CD14-positive monocyte (primary cell): ENCODE data around the gene RAI14. TPM values are rescaled to one million over a fixed set of nuclear protein-coding genes. Genes with fewer than 3 reads are reported as not detected.

Experiments used
- DNase-seq, 3 donors: peaks; one replicate each; pipeline ENCODE4 v3.0.0-alpha.2; 2011 to 2022
- H2AFZ ChIP-seq: 2 replicates; pipeline ENCODE4 v1.6.0; 2012; ENCODE audit warnings: mild to moderate bottlenecking, low read depth, low read length, inconsistent platforms; ENCODE audit not compliant: insufficient read depth, poor library complexity, severe bottlenecking
- H3K27ac ChIP-seq, 2 donors: 1 replicate in 1 of 2; 2 replicates in 1 of 2; pipeline ENCODE4 v1.5.1; 2012 to 2013; ENCODE audit warnings: low read length in 2 of 2, control low read depth in 1 of 2, inconsistent platforms in 1 of 2, low read depth in 1 of 2, mild to moderate bottlenecking in 1 of 2
- H3K27me3 ChIP-seq, 2 donors: one replicate each; pipeline versions ENCODE4 v1.6.0 to v1.6.1; 2011 to 2013; ENCODE audit warnings: low read length in 2 of 2; ENCODE audit not compliant: control insufficient read depth in 2 of 2, insufficient read depth in 2 of 2
- H3K36me3 ChIP-seq, 2 donors: replicated peaks in 1 of 2; 1 replicate in 1 of 2; 2 replicates in 1 of 2; pipeline versions ENCODE4 v1.5.1 to v1.6.1; 2012 to 2013; ENCODE audit warnings: low read length in 2 of 2, control low read depth in 1 of 2, inconsistent platforms in 1 of 2, mild to moderate bottlenecking in 1 of 2; ENCODE audit not compliant: insufficient read depth in 2 of 2, control insufficient read depth in 1 of 2
- H3K4me1 ChIP-seq, 2 donors: 1 replicate in 1 of 2; 2 replicates in 1 of 2; pipeline versions ENCODE4 v1.5.1 to v1.6.1; 2012 to 2013; ENCODE audit warnings: low read length in 2 of 2, control low read depth in 1 of 2, inconsistent platforms in 1 of 2, mild to moderate bottlenecking in 1 of 2, moderate library complexity in 1 of 2; ENCODE audit not compliant: insufficient read depth in 2 of 2, control insufficient read depth in 1 of 2
- H3K4me2 ChIP-seq: replicated peaks from 2 replicates; pipeline ENCODE3; 2012; ENCODE audit warnings: low read length, moderate library complexity, mild to moderate bottlenecking; ENCODE audit not compliant: poor library complexity, severe bottlenecking; ENCODE audit errors: extremely low read depth
- H3K4me3 ChIP-seq, 3 experiments: fragments of 200-600 bp in 1 of 3; sonication (generic) in 1 of 3; replicated peaks in 1 of 3; 1 replicate in 2 of 3; 2 replicates in 1 of 3; pipeline ENCODE4 v1.5.1; 2011 to 2013; ENCODE audit warnings: low read length in 3 of 3, mild to moderate bottlenecking in 3 of 3, control low read depth in 2 of 3, low read depth in 2 of 3, inconsistent platforms in 1 of 3, moderate library complexity in 1 of 3
- H3K79me2 ChIP-seq: 2 replicates; pipeline ENCODE4 v1.6.0; 2012; ENCODE audit warnings: mild to moderate bottlenecking, control low read depth, inconsistent platforms, low read length, moderate library complexity; ENCODE audit not compliant: insufficient read depth
- H3K9ac ChIP-seq: 2 replicates; pipeline ENCODE4 v1.6.0; 2017; ENCODE audit warnings: low read length, mild to moderate bottlenecking; ENCODE audit not compliant: insufficient read depth, poor library complexity, severe bottlenecking
- H3K9me3 ChIP-seq, 2 donors: replicated peaks in 1 of 2; 1 replicate in 1 of 2; 2 replicates in 1 of 2; pipeline versions ENCODE4 v1.5.1 to v1.6.1; 2012 to 2013; ENCODE audit warnings: low read length in 2 of 2, control low read depth in 1 of 2; ENCODE audit not compliant: control insufficient read depth in 1 of 2, insufficient read depth in 1 of 2
- H4K20me1 ChIP-seq: 2 replicates; pipeline ENCODE4 v1.6.0; 2012; ENCODE audit warnings: mild to moderate bottlenecking, low read length, control low read depth, moderate library complexity; ENCODE audit not compliant: insufficient read depth
- H3K27ac Mint-ChIP-seq, 7 donors: one replicate each; pipeline ENCODE4 v1.8.0; 2020; ENCODE audit warnings: mild to moderate bottlenecking in 7 of 7, mixed read lengths in 7 of 7, moderate library complexity in 6 of 7, inconsistent platforms in 2 of 7
- H3K27me3 Mint-ChIP-seq, 3 donors: one replicate each; pipeline ENCODE4 v1.8.0; 2021 to 2022; ENCODE audit warnings: low read depth in 3 of 3, mild to moderate bottlenecking in 3 of 3, mixed read lengths in 3 of 3, moderate library complexity in 3 of 3, inconsistent platforms in 1 of 3
- H3K36me3 Mint-ChIP-seq, 2 donors: one replicate each; pipeline ENCODE4 v1.8.0; 2020; ENCODE audit warnings: mixed read lengths in 2 of 2, inconsistent platforms in 1 of 2, mild to moderate bottlenecking in 1 of 2
- H3K4me1 Mint-ChIP-seq: one replicate; pipeline ENCODE4 v1.8.0; 2020; ENCODE audit warnings: mild to moderate bottlenecking, mixed read lengths
- H3K4me3 Mint-ChIP-seq, 2 donors: one replicate each; pipeline ENCODE4 v1.8.0; 2020; ENCODE audit warnings: mild to moderate bottlenecking in 2 of 2, mixed read lengths in 2 of 2, moderate library complexity in 1 of 2
- H3K9me3 Mint-ChIP-seq, 7 donors: one replicate each; pipeline ENCODE4 v1.8.0; 2020 to 2022; ENCODE audit warnings: mixed read lengths in 7 of 7, mild to moderate bottlenecking in 6 of 7, moderate library complexity in 6 of 7, inconsistent platforms in 2 of 7
- WGBS: methylation state at CpG from one replicate; pipeline ENCODE4 v1.1.5; 2013; ENCODE audit warnings: missing lambda C conversion rate; ENCODE audit not compliant: insufficient coverage; 5-methylcytosine and 5-hydroxymethylcytosine counted together
- intact Hi-C, 2 donors: fragments of 100-400 bp; cut with micrococcal nuclease; formaldehyde crosslinking; loops; one replicate each; pipeline versions ENCODE4 v1.15.0 to v1.15.1; 2023
- polyA plus RNA-seq, 3 donors: library from polyadenylated mRNA; depleted of rRNA in 1 of 3; unstranded in 2 of 3; stranded (reverse) in 1 of 3; fragments of 300-500 nt in 2 of 3; fragments of >200 nt in 1 of 3; fragmentation: Illumina TruSeq in 2 of 3; gene quantifications; 1 replicate in 2 of 3; 2 replicates in 1 of 3; pipeline ENCODE4 v1.2.3, GENCODE V29; 2012 to 2021
- TF ChIP-seq, protein P1 (sequence below): fragments of 200-600 bp; IDR thresholded peaks from one replicate; pipeline ENCODE4 v1.8.0; 2022; ENCODE audit warnings: antibody characterized with exemption, mild to moderate bottlenecking

The RAI14 gene
- polyA plus RNA-seq, 3 donors = 0.08 TPM; not detected in 2

DNA sequence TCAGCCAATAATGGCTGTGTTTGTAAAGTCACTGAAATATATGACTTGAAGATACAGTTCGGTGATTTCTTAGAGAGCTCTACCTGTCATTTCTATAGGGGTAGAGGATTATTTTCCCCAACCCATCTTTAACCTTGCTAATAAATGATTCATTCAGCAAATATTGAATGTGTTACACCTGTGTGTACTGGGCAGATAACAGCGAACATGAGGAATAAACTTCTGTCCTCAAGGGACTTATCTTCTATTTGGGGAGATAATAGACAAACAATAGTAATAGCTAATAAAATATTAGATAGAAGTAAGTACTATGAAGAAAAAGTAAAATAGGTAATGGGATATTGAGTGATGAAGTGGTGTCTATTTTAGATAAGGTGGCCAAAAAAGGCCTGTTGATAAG, 192.1 kb downstream of the RAI14 start:
- intact Hi-C loops = no loop called here
- no peaks in the 10 kb centered on the region for H3K79me2 ChIP-seq
- TF ChIP-seq, protein P1, sequence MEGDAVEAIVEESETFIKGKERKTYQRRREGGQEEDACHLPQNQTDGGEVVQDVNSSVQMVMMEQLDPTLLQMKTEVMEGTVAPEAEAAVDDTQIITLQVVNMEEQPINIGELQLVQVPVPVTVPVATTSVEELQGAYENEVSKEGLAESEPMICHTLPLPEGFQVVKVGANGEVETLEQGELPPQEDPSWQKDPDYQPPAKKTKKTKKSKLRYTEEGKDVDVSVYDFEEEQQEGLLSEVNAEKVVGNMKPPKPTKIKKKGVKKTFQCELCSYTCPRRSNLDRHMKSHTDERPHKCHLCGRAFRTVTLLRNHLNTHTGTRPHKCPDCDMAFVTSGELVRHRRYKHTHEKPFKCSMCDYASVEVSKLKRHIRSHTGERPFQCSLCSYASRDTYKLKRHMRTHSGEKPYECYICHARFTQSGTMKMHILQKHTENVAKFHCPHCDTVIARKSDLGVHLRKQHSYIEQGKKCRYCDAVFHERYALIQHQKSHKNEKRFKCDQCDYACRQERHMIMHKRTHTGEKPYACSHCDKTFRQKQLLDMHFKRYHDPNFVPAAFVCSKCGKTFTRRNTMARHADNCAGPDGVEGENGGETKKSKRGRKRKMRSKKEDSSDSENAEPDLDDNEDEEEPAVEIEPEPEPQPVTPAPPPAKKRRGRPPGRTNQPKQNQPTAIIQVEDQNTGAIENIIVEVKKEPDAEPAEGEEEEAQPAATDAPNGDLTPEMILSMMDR = no peak

DNA sequence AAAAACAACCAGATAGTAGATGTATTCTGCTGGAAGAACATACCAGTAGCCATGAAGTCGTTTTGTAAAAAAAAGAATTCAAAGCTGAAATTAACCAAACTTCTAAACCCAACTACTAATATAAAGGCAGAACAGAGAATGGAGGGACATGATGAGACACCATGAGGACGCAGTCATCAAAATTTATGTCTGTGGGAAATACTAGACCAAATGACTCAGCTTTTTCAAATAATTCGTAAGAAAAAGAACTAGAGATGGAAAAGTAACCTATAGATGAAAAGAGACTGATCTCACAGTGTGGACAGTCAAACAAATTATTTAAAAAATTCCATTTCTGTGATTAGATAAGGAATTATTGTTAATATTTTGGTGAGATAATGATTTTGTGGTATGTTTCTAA, 193.1 kb downstream of the RAI14 start:
- no peak for DNase-seq
- no peak overlapping the region for H3K4me3 ChIP-seq
- H3K27ac ChIP-seq = no peak overlapping the region
- no peaks in the 10 kb centered on the region for H3K36me3 ChIP-seq
- no peaks in the 10 kb centered on the region for H3K36me3 Mint-ChIP-seq
- TF ChIP-seq, protein P1 = no peak
- H3K27ac Mint-ChIP-seq = no peak overlapping the region
- H3K27me3 Mint-ChIP-seq = peaks cover 0 to 7% (median 1%) of the 10 kb centered on the region in 3 donors
- H4K20me1 ChIP-seq = no peaks in the 10 kb centered on the region
- H3K4me3 Mint-ChIP-seq = no peak overlapping the region
- H3K4me1 Mint-ChIP-seq = no peaks in the 10 kb centered on the region
- H3K9me3 ChIP-seq = no peaks in the 10 kb centered on the region
- no peaks in the 10 kb centered on the region for H3K27me3 ChIP-seq
- peaks cover 1 to 11% (median 5%) of the 10 kb centered on the region in 7 donors for H3K9me3 Mint-ChIP-seq
- no peak overlapping the region for H3K4me2 ChIP-seq
- intact Hi-C loops = no loop called here
- WGBS = no CpG with 5 or more reads among the region's 3 CpGs
- H2AFZ ChIP-seq = no peak overlapping the region
- no peaks in the 10 kb centered on the region for H3K79me2 ChIP-seq
- H3K9ac ChIP-seq = no peak overlapping the region
- no peaks in the 10 kb centered on the region for H3K4me1 ChIP-seq

More for the DNA sequence above, 192.1 kb downstream of the RAI14 start:
- Mint-ChIP-seq H3K27me3 (peaks cover 0 to 7% (median 1%) of the 10 kb centered on the region in 3 donors), H3K4me3 (no peak overlapping the region), H3K9me3 (peaks cover under 1 to 9% (median 3%) of the 10 kb centered on the region in 7 donors), H3K27ac (no peak overlapping the region), H3K4me1 (no peaks in the 10 kb centered on the region), H3K36me3 (no peaks in the 10 kb centered on the region)
- Histone ChIP-seq H3K9me3 (no peaks in the 10 kb centered on the region), H3K9ac (no peak overlapping the region), H3K4me2 (no peak overlapping the region), H3K4me1 (no peaks in the 10 kb centered on the region), H3K4me3 (no peak overlapping the region), H4K20me1 (no peaks in the 10 kb centered on the region), H2AFZ (no peak overlapping the region), H3K27me3 (no peaks in the 10 kb centered on the region), H3K27ac (no peak overlapping the region), H3K36me3 (no peaks in the 10 kb centered on the region)
- WGBS = no CpG with 5 or more reads among the region's 2 CpGs
- no peak for DNase-seq
